Neural cell (in vitro differentiated cells): ENCODE results near the gene IGF1R. TPM values are rescaled to one million over a fixed set of nuclear protein-coding genes. Genes with fewer than 3 reads are reported as not detected.
A peak's percentile ranks its signal among the peaks of the same experiment; 100 is the strongest.

Experiments used
- H2AFZ ChIP-seq: fragments of 200-600, 300-800 bp; sonication (generic), shearing (Covaris generic); 2 replicates; pipeline ENCODE4 v1.6.0; 2014; ENCODE audit warnings: low read depth, mild to moderate bottlenecking, antibody characterized with exemption, low read length, moderate library complexity
- H3F3A ChIP-seq: fragments of 200-600 bp; shearing (Covaris generic); 2 replicates; pipeline ENCODE4 v1.6.1; 2016; ENCODE audit warnings: mild to moderate bottlenecking, moderate library complexity, mixed read lengths, antibody characterized with exemption, low read length; ENCODE audit not compliant: insufficient read depth, poor library complexity, severe bottlenecking
- H3K27ac ChIP-seq: fragments of 200-600, 300-800 bp; sonication (generic), shearing (Covaris generic); 2 replicates; pipeline ENCODE4 v1.5.1; 2014; ENCODE audit warnings: mild to moderate bottlenecking, low read length, moderate library complexity
- H3K27me3 ChIP-seq: fragments of 300-800, 200-600 bp; sonication (generic), shearing (Covaris generic); 2 replicates; pipeline ENCODE4 v1.6.0; 2014; ENCODE audit warnings: mild to moderate bottlenecking, low read depth, low read length, moderate library complexity; ENCODE audit not compliant: insufficient read depth
- H3K36me3 ChIP-seq: fragments of 300-800, 200-600 bp; sonication (generic), shearing (Covaris generic); 2 replicates; pipeline ENCODE4 v1.5.1; 2014; ENCODE audit warnings: mild to moderate bottlenecking, antibody characterized with exemption, low read length, moderate library complexity; ENCODE audit not compliant: insufficient read depth
- H3K4me2 ChIP-seq: fragments of 300-800, 200-600 bp; sonication (generic), shearing (Covaris generic); 2 replicates; pipeline ENCODE4 v1.6.0; 2014; ENCODE audit warnings: mild to moderate bottlenecking, low read length
- H3K4me3 ChIP-seq: fragments of 300-800, 200-600 bp; sonication (generic), shearing (Covaris generic); 2 replicates; pipeline ENCODE4 v1.5.1; 2014; ENCODE audit warnings: mild to moderate bottlenecking, low read length, moderate library complexity
- H3K79me2 ChIP-seq: fragments of 200-600 bp; shearing (Covaris generic); replicated peaks from 2 replicates; pipeline ENCODE4 v1.6.0; 2014; ENCODE audit warnings: mild to moderate bottlenecking, low read length, moderate library complexity; ENCODE audit not compliant: insufficient read depth
- H3K9ac ChIP-seq: fragments of 300-800, 200-600 bp; sonication (generic), shearing (Covaris generic); 2 replicates; pipeline ENCODE4 v1.6.1; 2016; ENCODE audit warnings: mild to moderate bottlenecking, low read length, mixed read lengths
- H3K9me2 ChIP-seq: fragments of 200-600 bp; shearing (Covaris generic); 2 replicates; pipeline ENCODE4 v1.6.1; 2016; ENCODE audit warnings: mild to moderate bottlenecking, low read length, mixed read lengths; ENCODE audit not compliant: insufficient read depth
- H3K9me3 ChIP-seq: fragments of 200-600, 300-800 bp; sonication (generic), shearing (Covaris generic); 2 replicates; pipeline ENCODE4 v1.6.1; 2016; ENCODE audit warnings: mild to moderate bottlenecking, mixed run types, low read length, moderate library complexity, mixed read lengths
- H4K20me1 ChIP-seq: fragments of 200-600 bp; shearing (Covaris generic); 2 replicates; pipeline ENCODE4 v1.6.1; 2016; ENCODE audit warnings: mild to moderate bottlenecking, mixed run types; ENCODE audit not compliant: insufficient read depth
- CTCF ChIP-seq: fragments of 450-650 bp; IDR thresholded peaks from 2 replicates; pipeline ENCODE4 v1.5.1; 2014; ENCODE audit warnings: antibody characterized with exemption, mild to moderate bottlenecking, moderate library complexity; ENCODE audit not compliant: poor library complexity, severe bottlenecking
- EP300 ChIP-seq: fragments of 450-650 bp; conservative IDR thresholded peaks from 2 replicates; pipeline ENCODE4 v1.6.1; 2014; ENCODE audit warnings: antibody characterized with exemption, mild to moderate bottlenecking, moderate library complexity; ENCODE audit not compliant: poor library complexity, severe bottlenecking
- EZH2 ChIP-seq: fragments of 200-600, 300-800 bp; shearing (Covaris generic), sonication (generic); IDR thresholded peaks from 2 replicates; pipeline ENCODE4 v1.6.1; 2014; ENCODE audit warnings: antibody characterized with exemption, low read length, borderline replicate concordance, mild to moderate bottlenecking; ENCODE audit not compliant: insufficient read depth, poor library complexity, severe bottlenecking
- MXI1 ChIP-seq: fragments of 450-650 bp; conservative IDR thresholded peaks from 2 replicates; pipeline ENCODE4 v1.6.1; 2014; ENCODE audit warnings: antibody characterized with exemption, mild to moderate bottlenecking; ENCODE audit not compliant: poor library complexity, severe bottlenecking
- POLR2AphosphoS5 ChIP-seq: IDR thresholded peaks from 2 replicates; pipeline ENCODE4 v1.6.1; 2012
- RAD21 ChIP-seq: fragments of 450-650 bp; conservative IDR thresholded peaks from 2 replicates; pipeline ENCODE4 v1.6.1; 2014; ENCODE audit warnings: antibody characterized with exemption, mild to moderate bottlenecking, moderate library complexity
- SMC3 ChIP-seq: fragments of 450-650 bp; conservative IDR thresholded peaks from 2 replicates; pipeline ENCODE4 v1.6.1; 2014; ENCODE audit warnings: antibody characterized with exemption, mild to moderate bottlenecking, moderate library complexity; ENCODE audit not compliant: poor library complexity
- TAF1 ChIP-seq: IDR thresholded peaks from 2 replicates; pipeline ENCODE4 v1.6.1; 2012; ENCODE audit warnings: low read depth
- polyA minus RNA-seq: library from RNA; depleted of rRNA, polyadenylated mRNA; stranded (reverse); fragments of >200 nt; gene quantifications from 2 replicates; pipeline ENCODE4 v1.2.3, GENCODE V29; 2014
- polyA plus RNA-seq: library from polyadenylated mRNA; depleted of rRNA; stranded (reverse); fragments of >200 nt; gene quantifications from 2 replicates; pipeline ENCODE4 v1.2.3, GENCODE V29; 2014
- TF ChIP-seq, protein P1 (sequence below): IDR thresholded peaks from 2 replicates; pipeline ENCODE4 v1.6.1; 2012; ENCODE audit warnings: borderline replicate concordance

IGF1R gene
- polyA plus RNA-seq (10.9 and 12.3 TPM in 2 replicates), polyA minus RNA-seq (61.8 and 74.4 TPM in 2 replicates)

DNA sequence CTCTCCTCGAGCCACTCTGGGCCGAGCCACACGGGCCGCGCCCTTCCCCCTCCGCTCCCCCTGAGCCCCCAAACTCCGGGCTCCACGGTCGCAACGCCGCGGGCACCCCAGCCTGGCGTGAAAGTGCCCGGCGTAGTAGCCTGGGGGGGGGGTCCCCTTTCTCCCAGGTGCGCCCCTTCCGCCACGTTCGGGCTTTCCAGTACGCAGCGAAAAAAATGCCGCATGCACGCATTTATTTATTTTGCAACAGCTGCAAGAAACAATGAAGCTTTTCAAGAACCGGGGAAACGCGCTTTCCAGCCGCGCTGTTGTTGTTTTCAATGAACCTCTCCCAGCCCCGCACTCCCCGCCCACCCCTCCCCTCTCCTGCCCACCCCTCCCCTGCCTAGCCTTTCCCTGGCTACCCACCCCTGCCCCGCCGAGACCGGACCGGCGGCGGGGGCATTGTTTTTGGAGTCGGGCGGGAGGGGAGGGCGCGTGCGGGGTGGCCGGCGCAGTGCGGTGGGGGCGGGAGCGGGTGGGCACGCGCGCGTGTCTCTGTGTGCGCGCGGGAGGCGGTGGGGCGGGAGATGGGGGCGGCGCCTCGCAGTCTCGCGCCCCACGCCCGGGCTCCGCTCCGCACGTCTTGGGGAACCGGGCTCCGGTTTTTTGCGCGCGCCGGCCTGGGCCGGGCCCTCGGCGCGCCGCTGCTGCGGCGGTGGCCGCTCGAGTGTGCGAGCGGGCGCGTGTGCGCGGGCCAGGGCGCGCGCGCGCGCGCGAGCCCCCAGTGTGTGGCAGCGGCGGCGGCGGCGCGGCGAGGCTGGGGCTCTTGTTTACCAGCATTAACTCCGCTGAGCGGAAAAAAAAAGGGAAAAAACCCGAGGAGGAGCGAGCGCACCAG is at the start of gene IGF1R:
Gene IGF1R, plus strand, starts transcription at position 766 of the 880 bp plus-strand sequence. CDS start 1,043 bp downstream, outside the sequence.
- Histone ChIP-seq H3K9me2 (no peaks in the 10 kb centered on the region), H2AFZ (no peak within 1 kb of the TSS), H3K9ac (peak within 1 kb of the TSS; percentile 86), H3K4me2 (no peak within 1 kb of the TSS), H4K20me1 (peaks cover 31% of the 10 kb centered on the region), H3K79me2 (peaks cover 37% of the 10 kb centered on the region), H3K4me3 (peak within 1 kb of the TSS; percentile 95), H3K27ac (peak within 1 kb of the TSS; percentile 80), H3K27me3 (no peaks in the 10 kb centered on the region), H3K36me3 (no peaks in the 10 kb centered on the region), H3K9me3 (no peaks in the 10 kb centered on the region), H3F3A (peaks cover 2% of the 10 kb centered on the region)
- TF ChIP-seq POLR2AphosphoS5 (peak; percentile 21), TAF1 (no peak), RAD21 (no peak), MXI1 (no peak), EZH2 (no peak), SMC3 (peak; percentile 11), CTCF (peak; percentile 24), EP300 (peak; percentile 11)
- TF ChIP-seq, protein P1, sequence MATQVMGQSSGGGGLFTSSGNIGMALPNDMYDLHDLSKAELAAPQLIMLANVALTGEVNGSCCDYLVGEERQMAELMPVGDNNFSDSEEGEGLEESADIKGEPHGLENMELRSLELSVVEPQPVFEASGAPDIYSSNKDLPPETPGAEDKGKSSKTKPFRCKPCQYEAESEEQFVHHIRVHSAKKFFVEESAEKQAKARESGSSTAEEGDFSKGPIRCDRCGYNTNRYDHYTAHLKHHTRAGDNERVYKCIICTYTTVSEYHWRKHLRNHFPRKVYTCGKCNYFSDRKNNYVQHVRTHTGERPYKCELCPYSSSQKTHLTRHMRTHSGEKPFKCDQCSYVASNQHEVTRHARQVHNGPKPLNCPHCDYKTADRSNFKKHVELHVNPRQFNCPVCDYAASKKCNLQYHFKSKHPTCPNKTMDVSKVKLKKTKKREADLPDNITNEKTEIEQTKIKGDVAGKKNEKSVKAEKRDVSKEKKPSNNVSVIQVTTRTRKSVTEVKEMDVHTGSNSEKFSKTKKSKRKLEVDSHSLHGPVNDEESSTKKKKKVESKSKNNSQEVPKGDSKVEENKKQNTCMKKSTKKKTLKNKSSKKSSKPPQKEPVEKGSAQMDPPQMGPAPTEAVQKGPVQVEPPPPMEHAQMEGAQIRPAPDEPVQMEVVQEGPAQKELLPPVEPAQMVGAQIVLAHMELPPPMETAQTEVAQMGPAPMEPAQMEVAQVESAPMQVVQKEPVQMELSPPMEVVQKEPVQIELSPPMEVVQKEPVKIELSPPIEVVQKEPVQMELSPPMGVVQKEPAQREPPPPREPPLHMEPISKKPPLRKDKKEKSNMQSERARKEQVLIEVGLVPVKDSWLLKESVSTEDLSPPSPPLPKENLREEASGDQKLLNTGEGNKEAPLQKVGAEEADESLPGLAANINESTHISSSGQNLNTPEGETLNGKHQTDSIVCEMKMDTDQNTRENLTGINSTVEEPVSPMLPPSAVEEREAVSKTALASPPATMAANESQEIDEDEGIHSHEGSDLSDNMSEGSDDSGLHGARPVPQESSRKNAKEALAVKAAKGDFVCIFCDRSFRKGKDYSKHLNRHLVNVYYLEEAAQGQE, result peak; percentile 20

GRCh38 chr15:98599909-98600691 is 48.2 kb upstream of the IGF1R start:
- H3K79me2 ChIP-seq, result no peaks in the 10 kb centered on the region
- no peaks in the 10 kb centered on the region for H3K27me3 ChIP-seq
- H3K4me2 ChIP-seq, result no peak overlapping the region
- no peak overlapping the region for H3K27ac ChIP-seq
- no peaks in the 10 kb centered on the region for H3F3A ChIP-seq
- no peak overlapping the region for H2AFZ ChIP-seq
- TF ChIP-seq CTCF (no peak), SMC3 (no peak), RAD21 (no peak), EP300 (no peak), POLR2AphosphoS5 (no peak), EZH2 (no peak), TAF1 (no peak), MXI1 (no peak)
- TF ChIP-seq, protein P1, result no peak
- H3K4me3 ChIP-seq, result no peak overlapping the region
- no peaks in the 10 kb centered on the region for H3K36me3 ChIP-seq
- H4K20me1 ChIP-seq, result no peaks in the 10 kb centered on the region
- H3K9me3 ChIP-seq, result no peaks in the 10 kb centered on the region
- no peak overlapping the region for H3K9ac ChIP-seq
- H3K9me2 ChIP-seq, result no peaks in the 10 kb centered on the region
